ENCODE data around the gene TSNAX. TPM values are rescaled to one million over a fixed set of nuclear protein-coding genes. Genes with fewer than 3 reads are reported as not detected.

The TSNAX gene
- polyA plus RNA-seq, 1 donor (not counting 4 experiments of a cell fraction or from before 2014, with no cell fraction given) = 32.6 TPM

- DNase-seq (ENCODE audit: low read depth, low spot score) = no peak
- Histone ChIP-seq H3K27ac (ENCODE audit: control insufficient read depth, insufficient read depth, low read length) (no peak overlapping the region), H2AFZ (ENCODE audit: control insufficient read depth, low read length) (peak overlapping the region; percentile 11), H3K9me1 (ENCODE audit: control insufficient read depth, extremely low read depth, insufficient read depth, low read length) (no peaks in the 10 kb centered on the region), H3K36me3 (ENCODE audit: control insufficient read depth in 2 of 2, extremely low read depth in 1 of 2, insufficient read depth in 2 of 2, low read length in 2 of 2) (no peaks in the 10 kb centered on the region), H3K9ac (ENCODE audit: control insufficient read depth, extremely low read depth, insufficient read depth, low read length) (no peak overlapping the region), H3K4me1 (ENCODE audit: control insufficient read depth, extremely low read depth, insufficient read depth, low read length) (peaks cover 4% of the 10 kb centered on the region), H3K4me2 (ENCODE audit: control insufficient read depth, extremely low read depth, insufficient read depth, low read depth, low read length) (peak overlapping the region; percentile 70), H3K79me2 (ENCODE audit: control insufficient read depth, insufficient read depth, low read length) (no peaks in the 10 kb centered on the region), H3K9me3 (ENCODE audit: control insufficient read depth, low read depth, low read length) (no peaks in the 10 kb centered on the region), H4K20me1 (ENCODE audit: control insufficient read depth, extremely low read depth, insufficient read depth, low read length) (no peaks in the 10 kb centered on the region), H3K27me3 (ENCODE audit: control insufficient read depth, extremely low read depth, insufficient read depth, low read length) (no peaks in the 10 kb centered on the region), H3K4me3 (ENCODE audit: control insufficient read depth in 2 of 3, extremely low read depth in 1 of 3, insufficient read depth in 2 of 3, low read depth in 1 of 3, low read length in 3 of 3) (peak overlapping the region in 1 of 3 experiments; percentile 40)
- dilution Hi-C loops (cut with MboI; ENCODE audit: extremely low pct_ligation_motif_present, low sequenced_read_pairs) = no loop called here
- FAIRE-seq = peak; percentile 82
- no peak for TF ChIP-seq EZH2 (IDR thresholded peaks at IDR 0.05; ENCODE audit: low read length)
- TF ChIP-seq CTCF (optimal IDR thresholded peaks at IDR 0.05 in 1 of 3, IDR thresholded peaks at IDR 0.05 in 1 of 3, conservative IDR thresholded peaks at IDR 0.05 in 1 of 3; ENCODE audit: extremely low read depth in 1 of 3, insufficient read depth in 2 of 3, low read length in 3 of 3) = no peak
Measured at GRCh38 chr1:231571904-231572303, 43.4 kb downstream of the TSNAX start.

- Histone ChIP-seq H3K9me1 (ENCODE audit: control insufficient read depth, extremely low read depth, insufficient read depth, low read length) (no peaks in the 10 kb centered on the region), H3K4me3 (ENCODE audit: control insufficient read depth in 2 of 3, extremely low read depth in 1 of 3, insufficient read depth in 2 of 3, low read depth in 1 of 3, low read length in 3 of 3) (no peak overlapping the region), H3K79me2 (ENCODE audit: control insufficient read depth, insufficient read depth, low read length) (no peaks in the 10 kb centered on the region), H2AFZ (ENCODE audit: control insufficient read depth, low read length) (no peak overlapping the region), H3K27me3 (ENCODE audit: control insufficient read depth, extremely low read depth, insufficient read depth, low read length) (no peaks in the 10 kb centered on the region), H3K4me1 (ENCODE audit: control insufficient read depth, extremely low read depth, insufficient read depth, low read length) (peaks cover 4% of the 10 kb centered on the region), H3K4me2 (ENCODE audit: control insufficient read depth, extremely low read depth, insufficient read depth, low read depth, low read length) (no peak overlapping the region), H3K9ac (ENCODE audit: control insufficient read depth, extremely low read depth, insufficient read depth, low read length) (no peak overlapping the region), H4K20me1 (ENCODE audit: control insufficient read depth, extremely low read depth, insufficient read depth, low read length) (no peaks in the 10 kb centered on the region), H3K9me3 (ENCODE audit: control insufficient read depth, low read depth, low read length) (no peaks in the 10 kb centered on the region), H3K27ac (ENCODE audit: control insufficient read depth, insufficient read depth, low read length) (no peak overlapping the region), H3K36me3 (ENCODE audit: control insufficient read depth in 2 of 2, extremely low read depth in 1 of 2, insufficient read depth in 2 of 2, low read length in 2 of 2) (no peaks in the 10 kb centered on the region)
- no peak for DNase-seq (ENCODE audit: low read depth, low spot score)
- no peak for FAIRE-seq
- dilution Hi-C loops (cut with MboI; ENCODE audit: extremely low pct_ligation_motif_present, low sequenced_read_pairs) = no loop called here
- TF ChIP-seq EZH2 (IDR thresholded peaks at IDR 0.05; ENCODE audit: low read length) = no peak
- TF ChIP-seq CTCF (optimal IDR thresholded peaks at IDR 0.05 in 1 of 3, IDR thresholded peaks at IDR 0.05 in 1 of 3, conservative IDR thresholded peaks at IDR 0.05 in 1 of 3; ENCODE audit: extremely low read depth in 1 of 3, insufficient read depth in 2 of 3, low read length in 3 of 3) = no peak
Measured at GRCh38 chr1:231575472-231575871, 47.0 kb downstream of the TSNAX start.
